RWPE2 (cell line): ENCODE results near the gene FOXS1.
A peak's percentile ranks its signal among the peaks of the same experiment; 100 is the strongest.

Experiments
- ATAC-seq: fragments of 200-7000 bp; cut with Tn5 transposase; 3 replicates; pipeline ENCODE4 v1.9.1; 2021; ENCODE audit warnings: low read depth
- DNase-seq: peaks from one replicate; pipeline ENCODE4 v3.0.0-alpha.2; 2020; ENCODE audit warnings: low spot score
- H3K27ac ChIP-seq: fragments of 450-650 bp; 2 replicates; pipeline ENCODE4 v1.5.1; 2017; ENCODE audit warnings: mild to moderate bottlenecking; ENCODE audit not compliant: poor library complexity, severe bottlenecking
- H3K27me3 ChIP-seq: fragments of 250-450 bp; sonication (Bioruptor Pico); 2 replicates; pipeline ENCODE4 v1.5.1; 2021; ENCODE audit warnings: mild to moderate bottlenecking, moderate library complexity; ENCODE audit not compliant: insufficient read depth, poor library complexity, severe bottlenecking
- H3K36me3 ChIP-seq: fragments of 250-450 bp; sonication (Bioruptor Pico); 2 replicates; pipeline ENCODE4 v1.5.1; 2020; ENCODE audit warnings: low read depth, mild to moderate bottlenecking, moderate library complexity
- H3K4me1 ChIP-seq: fragments of 250-450 bp; sonication (Bioruptor Pico); 2 replicates; pipeline ENCODE4 v1.5.1; 2021; ENCODE audit warnings: mild to moderate bottlenecking, moderate library complexity; ENCODE audit not compliant: insufficient read depth, poor library complexity, severe bottlenecking
- H3K4me3 ChIP-seq: fragments of 250-450 bp; sonication (Bioruptor Pico); 2 replicates; pipeline ENCODE4 v1.5.1; 2021; ENCODE audit warnings: mild to moderate bottlenecking, moderate library complexity; ENCODE audit not compliant: severe bottlenecking
- H3K9me3 ChIP-seq: fragments of 250-450 bp; sonication (Bioruptor Pico); 2 replicates; pipeline ENCODE4 v1.5.1; 2021; ENCODE audit warnings: mild to moderate bottlenecking, moderate library complexity; ENCODE audit not compliant: severe bottlenecking
- TF ChIP-seq, protein P1 (sequence below): fragments of 450-650 bp; IDR thresholded peaks from one replicate; pipeline ENCODE4 v1.5.1; 2017; ENCODE audit warnings: mild to moderate bottlenecking, moderate library complexity; ENCODE audit not compliant: poor library complexity, severe bottlenecking

Gene FOXS1

DNA sequence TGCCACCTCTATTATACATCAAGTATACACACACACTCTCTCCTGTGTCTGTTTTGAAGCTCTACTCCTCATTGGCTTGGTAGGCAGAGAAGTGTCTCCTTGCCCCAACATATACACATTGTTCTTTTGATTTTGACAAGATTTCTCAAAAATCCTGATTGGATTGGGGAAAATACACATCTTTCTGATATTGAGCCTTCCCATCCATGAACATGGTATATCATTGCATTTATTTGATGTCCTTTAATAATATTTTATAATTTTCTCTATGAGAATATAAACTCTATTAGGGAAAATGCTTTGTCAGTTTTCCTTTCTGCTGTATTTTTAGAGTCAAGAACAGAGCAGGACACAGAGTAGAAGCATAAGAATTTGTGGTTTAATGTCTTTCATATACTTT, 32.3 kb upstream of the FOXS1 start:
- no peak overlapping the region for H3K4me3 ChIP-seq
- H3K27me3 ChIP-seq = peaks cover 4% of the 10 kb centered on the region
- no peak for DNase-seq
- ATAC-seq = no peak
- no peaks in the 10 kb centered on the region for H3K9me3 ChIP-seq
- H3K36me3 ChIP-seq = no peaks in the 10 kb centered on the region
- no peak overlapping the region for H3K27ac ChIP-seq
- H3K4me1 ChIP-seq = peaks cover 5% of the 10 kb centered on the region
- TF ChIP-seq, protein P1, sequence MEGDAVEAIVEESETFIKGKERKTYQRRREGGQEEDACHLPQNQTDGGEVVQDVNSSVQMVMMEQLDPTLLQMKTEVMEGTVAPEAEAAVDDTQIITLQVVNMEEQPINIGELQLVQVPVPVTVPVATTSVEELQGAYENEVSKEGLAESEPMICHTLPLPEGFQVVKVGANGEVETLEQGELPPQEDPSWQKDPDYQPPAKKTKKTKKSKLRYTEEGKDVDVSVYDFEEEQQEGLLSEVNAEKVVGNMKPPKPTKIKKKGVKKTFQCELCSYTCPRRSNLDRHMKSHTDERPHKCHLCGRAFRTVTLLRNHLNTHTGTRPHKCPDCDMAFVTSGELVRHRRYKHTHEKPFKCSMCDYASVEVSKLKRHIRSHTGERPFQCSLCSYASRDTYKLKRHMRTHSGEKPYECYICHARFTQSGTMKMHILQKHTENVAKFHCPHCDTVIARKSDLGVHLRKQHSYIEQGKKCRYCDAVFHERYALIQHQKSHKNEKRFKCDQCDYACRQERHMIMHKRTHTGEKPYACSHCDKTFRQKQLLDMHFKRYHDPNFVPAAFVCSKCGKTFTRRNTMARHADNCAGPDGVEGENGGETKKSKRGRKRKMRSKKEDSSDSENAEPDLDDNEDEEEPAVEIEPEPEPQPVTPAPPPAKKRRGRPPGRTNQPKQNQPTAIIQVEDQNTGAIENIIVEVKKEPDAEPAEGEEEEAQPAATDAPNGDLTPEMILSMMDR = no peak

DNA sequence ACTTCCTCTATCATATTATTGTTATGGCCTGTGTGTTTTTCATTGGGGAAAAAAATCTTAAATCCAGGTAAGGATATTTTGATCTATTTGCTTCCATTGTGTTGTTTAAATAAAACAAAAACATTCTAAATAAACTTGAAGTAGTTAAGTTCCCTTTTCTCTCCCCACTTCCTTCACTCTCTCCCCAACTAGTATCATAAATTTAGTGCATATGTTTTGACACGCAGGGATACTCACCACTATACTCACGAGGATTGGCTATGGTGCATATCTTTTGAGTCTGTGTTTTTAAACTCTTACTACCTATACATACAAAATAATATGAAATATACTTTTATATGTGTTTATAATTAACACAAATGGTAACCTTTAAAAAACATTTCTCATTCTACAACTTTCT, 30.3 kb upstream of the FOXS1 start:
- Histone ChIP-seq H3K9me3 (no peaks in the 10 kb centered on the region), H3K4me3 (no peak overlapping the region), H3K27ac (no peak overlapping the region), H3K27me3 (peaks cover 21% of the 10 kb centered on the region), H3K36me3 (no peaks in the 10 kb centered on the region), H3K4me1 (peaks cover 5% of the 10 kb centered on the region)
- no peak for DNase-seq
- TF ChIP-seq, protein P1 = no peak
- ATAC-seq = no peak

DNA sequence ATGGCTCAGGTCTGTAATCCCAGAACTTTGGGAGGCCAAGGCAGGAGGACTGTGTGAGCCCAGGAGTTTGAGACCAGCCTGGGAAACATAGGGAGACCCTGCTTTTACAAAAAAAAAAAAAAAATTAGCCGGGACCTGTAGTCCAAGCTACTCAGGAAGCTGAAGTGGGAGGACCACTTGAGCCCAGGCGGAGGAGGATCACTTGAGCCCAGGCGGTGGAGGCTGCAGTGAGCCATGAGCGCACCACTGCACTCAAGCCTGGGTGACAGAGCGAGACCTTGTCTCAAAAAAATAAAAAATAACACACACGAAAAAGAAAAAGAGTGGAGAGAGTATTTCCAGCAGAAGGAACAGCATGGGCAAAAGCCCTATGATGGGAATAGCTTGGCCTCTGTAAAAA, 27.0 kb upstream of the FOXS1 start:
- H3K27me3 ChIP-seq = peaks cover 40% of the 10 kb centered on the region
- H3K36me3 ChIP-seq = no peaks in the 10 kb centered on the region
- H3K4me1 ChIP-seq = no peaks in the 10 kb centered on the region
- H3K4me3 ChIP-seq = no peak overlapping the region
- no peak for ATAC-seq
- H3K9me3 ChIP-seq = no peaks in the 10 kb centered on the region
- no peak overlapping the region for H3K27ac ChIP-seq
- TF ChIP-seq, protein P1 = no peak
- no peak for DNase-seq

DNA sequence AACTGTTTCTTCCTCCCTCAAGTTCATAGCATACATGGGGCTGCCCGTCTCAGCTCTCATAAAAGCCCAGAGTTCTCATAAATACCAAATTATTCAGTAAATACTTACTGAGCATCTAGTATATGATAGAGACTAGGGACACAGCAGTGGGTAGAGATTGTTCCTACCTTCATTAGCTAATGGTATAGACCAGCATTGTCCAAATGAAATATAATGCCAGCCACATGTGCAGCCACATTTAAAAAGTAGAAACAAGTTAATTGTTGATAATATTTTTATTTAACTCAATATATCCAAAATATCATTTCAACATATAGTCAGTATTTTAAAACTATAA, 26.2 kb upstream of the FOXS1 start:
- Histone ChIP-seq H3K27me3 (peaks cover 40% of the 10 kb centered on the region), H3K36me3 (no peaks in the 10 kb centered on the region), H3K4me3 (no peak overlapping the region), H3K27ac (no peak overlapping the region), H3K9me3 (no peaks in the 10 kb centered on the region), H3K4me1 (no peaks in the 10 kb centered on the region)
- no peak for DNase-seq
- TF ChIP-seq, protein P1 = no peak
- ATAC-seq = no peak

DNA sequence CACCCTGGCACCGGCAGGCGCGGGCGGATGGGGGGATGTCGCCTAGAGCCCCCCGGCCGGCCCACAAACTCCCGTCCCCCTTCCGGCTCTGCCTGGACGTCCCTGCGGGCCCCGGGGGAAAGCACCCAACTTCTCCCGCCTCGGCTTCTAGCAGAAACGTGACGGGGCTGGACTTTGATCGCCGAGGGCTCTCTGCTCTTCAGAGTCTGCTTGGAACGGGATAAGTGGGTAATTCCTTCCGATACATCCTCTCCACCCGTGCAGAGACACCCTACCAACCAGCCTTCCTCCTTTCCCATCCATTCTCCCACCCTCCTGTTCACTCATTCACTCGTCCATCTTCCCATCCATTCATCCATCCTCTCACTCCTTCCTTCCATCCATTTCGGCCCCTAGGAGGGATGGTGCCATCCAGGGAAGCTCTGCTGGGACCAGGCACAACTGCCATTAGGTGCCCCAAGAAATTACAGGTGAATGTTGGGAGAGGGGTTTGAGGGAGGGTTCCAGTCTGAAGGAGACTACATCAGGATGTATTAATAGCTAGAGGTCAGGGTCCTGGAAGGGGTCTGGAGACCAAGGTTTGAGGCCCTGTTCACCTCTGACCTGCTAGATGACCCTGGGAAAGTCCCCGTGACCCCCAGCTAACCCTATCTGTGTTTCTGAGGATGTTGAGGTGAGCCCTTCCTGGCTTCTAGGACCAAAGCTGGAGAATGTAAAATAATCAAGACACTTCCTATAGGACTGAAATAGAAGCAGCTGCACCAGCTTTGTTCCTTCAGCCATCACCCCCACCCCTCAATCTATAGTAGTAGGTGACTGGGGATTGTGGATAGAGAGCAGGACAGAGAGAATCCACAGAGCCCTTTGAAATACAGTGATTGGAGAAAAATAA, 25.6 kb upstream of the FOXS1 start:
- Histone ChIP-seq H3K27me3 (peaks cover 40% of the 10 kb centered on the region), H3K36me3 (no peaks in the 10 kb centered on the region), H3K9me3 (no peaks in the 10 kb centered on the region), H3K4me1 (no peaks in the 10 kb centered on the region), H3K27ac (no peak overlapping the region), H3K4me3 (peak overlapping the region; percentile 36)
- DNase-seq (no peak), ATAC-seq (no peak)
- TF ChIP-seq, protein P1 = no peak
